K562 (cell line): ENCODE measurements around the gene ADAM19. TPM values are rescaled to one million over a fixed set of nuclear protein-coding genes. Genes with fewer than 3 reads are reported as not detected.

ENCODE experiments used
- ASH1L ChIP-seq: fragments of 450-650 bp; IDR thresholded peaks from 2 replicates; pipeline ENCODE4 v1.6.1; 2018; ENCODE audit warnings: borderline replicate concordance, mild to moderate bottlenecking, low read depth; ENCODE audit not compliant: partially characterized antibody
- ATF4 ChIP-seq: fragments of 450-650 bp; formaldehyde crosslinking; IDR thresholded peaks from 2 replicates; pipeline ENCODE4 v1.4.0; 2022; ENCODE audit warnings: mild to moderate bottlenecking, moderate library complexity
- C11orf30 ChIP-seq: fragments of 450-650 bp; IDR thresholded peaks from 2 replicates; pipeline ENCODE4 v1.6.1; 2016; ENCODE audit warnings: low read depth, mild to moderate bottlenecking
- CCNT2 ChIP-seq: IDR thresholded peaks from 2 replicates; pipeline ENCODE4 v1.6.1; 2011; ENCODE audit warnings: borderline replicate concordance, low read depth, mild to moderate bottlenecking, moderate library complexity, mixed read lengths, low read length; ENCODE audit not compliant: insufficient read length; ENCODE audit errors: extremely low read depth
- CTBP1 ChIP-seq: fragments of 450-650 bp; IDR thresholded peaks from 2 replicates; pipeline ENCODE4 v1.6.1; 2016; ENCODE audit warnings: borderline replicate concordance
- ELK1 ChIP-seq: sonication (generic); formaldehyde crosslinking; IDR thresholded peaks from 2 replicates; pipeline ENCODE4 v1.8.1; 2022; ENCODE audit warnings: missing genetic modification reagents
- HDAC3 ChIP-seq: fragments of 450-650 bp; IDR thresholded peaks from 2 replicates; pipeline ENCODE4 v1.6.1; 2018; ENCODE audit warnings: borderline replicate concordance, mild to moderate bottlenecking, moderate library complexity; ENCODE audit not compliant: partially characterized antibody
- HEY1 ChIP-seq: fragments of 250-450 bp; sonication (Bioruptor Pico); IDR thresholded peaks from 2 replicates; pipeline ENCODE4 v1.5.0; 2020; ENCODE audit warnings: mild to moderate bottlenecking, moderate library complexity, borderline replicate concordance
- MAFF ChIP-seq: IDR thresholded peaks from 2 replicates; pipeline ENCODE4 v1.6.1; 2012; ENCODE audit warnings: low read length, improper control_type of control experiment
- MAFG ChIP-seq: fragments of 450-650 bp; conservative IDR thresholded peaks from 2 replicates; pipeline ENCODE4 v1.6.1; 2016; ENCODE audit warnings: missing genetic modification characterization, missing compliant biosample characterization
- MNT ChIP-seq, 2 experiments: fragments of 450-650 bp; conservative IDR thresholded peaks; 2 replicates each; pipeline ENCODE4 v1.6.1; 2017; ENCODE audit warnings: mild to moderate bottlenecking in 2 of 2, moderate library complexity in 2 of 2
- NCOA4 ChIP-seq: fragments of 450-650 bp; IDR thresholded peaks from 2 replicates; pipeline ENCODE4 v1.6.1; 2018; ENCODE audit warnings: mild to moderate bottlenecking; ENCODE audit not compliant: partially characterized antibody
- RCOR1 ChIP-seq, 2 experiments: IDR thresholded peaks; 2 replicates each; pipeline ENCODE4 v1.6.1; 2012; ENCODE audit warnings: low read depth in 2 of 2, low read length in 2 of 2, borderline replicate concordance in 1 of 2, improper control_type of control experiment in 1 of 2
- ZNF124 ChIP-seq: sonication (generic); formaldehyde crosslinking; IDR thresholded peaks from 2 replicates; pipeline ENCODE4 v1.8.1; 2022; ENCODE audit warnings: missing genetic modification reagents
- ZNF316 ChIP-seq: fragments of 450-650 bp; IDR thresholded peaks from 2 replicates; pipeline ENCODE4 v1.6.1; 2016
- ZNF75A ChIP-seq: fragments of 450-650 bp; formaldehyde crosslinking; IDR thresholded peaks from 2 replicates; pipeline ENCODE4 v1.4.0; 2020; ENCODE audit warnings: mild to moderate bottlenecking
- polyA plus RNA-seq, 8 experiments: library from polyadenylated mRNA; depleted of rRNA in 4 of 8; stranded (reverse) in 5 of 8; unstranded in 3 of 8; fragments of >200 nt; fragmentation: Nextera tagmentation in 2 of 8; fragmentation: Illumina TruSeq in 1 of 8; extraction: Ambion mirVana in 2 of 8; extraction: Trizol in 1 of 8; gene quantifications; 2 replicates each; pipeline versions ENCODE4 v1.2.1 to v1.2.3, GENCODE V29; 2011 to 2014; ENCODE audit warnings: inconsistent platforms in 1 of 8, missing spikeins in 1 of 8
- total RNA-seq, 7 experiments: library from RNA; depleted of rRNA in 6 of 7; stranded (reverse); fragments of >200 nt in 6 of 7; fragmentation: Illumina TruSeq in 2 of 7; extraction: Trizol in 2 of 7; gene quantifications; 2 replicates each; pipeline versions ENCODE4 v1.2.1 to v1.2.3, GENCODE V29; 2011 to 2021; ENCODE audit warnings: low replicate concordance in 1 of 7

Gene ADAM19
- total and polyA plus RNA-seq, 9 of the 15 experiments (the other 6 are each of a cell fraction or from before 2014, with no cell fraction given) = 0.11 to 1.1 (median 0.43) TPM

GRCh38 chr5:157541447-157542118 is 34.0 kb downstream of the ADAM19 start (continued):
- TF ChIP-seq MAFF (peak; percentile 41; the same call in 1 of the 2 replicates), HEY1 (no peak), ASH1L (no peak), ZNF124 (CRISPR knock-in tag) (no peak), ATF4 (no peak), HDAC3 (no peak), MNT (conservative IDR thresholded peaks at IDR 0.05) (no peak), C11orf30 (peak; percentile 75), ZNF75A (no peak), MAFG (tag) (peak; percentile 78), ZNF316 (peak; percentile 80), RCOR1 (IDR thresholded peaks at IDR 0.05; ENCODE audit: borderline replicate concordance in 1 of 2, low read depth in 2 of 2, low read length in 2 of 2) (peak in 1 of 2 experiments; percentile 61; a peak in 2 of 4 replicates), NCOA4 (no peak), CTBP1 (peak; percentile 84; the same call in 1 of the 2 replicates), ELK1 (CRISPR knock-in tag) (no peak), CCNT2 (peak; percentile 26)
